ENCODE results near the gene CHN2.
"Not testable (repeated sequence)": the region's sequence is repeated elsewhere in the genome, so short reads cannot be mapped to it uniquely, and the experiment has no call there.

Gene CHN2

GRCh38 chr7:29527505-29528108, 333.0 kb downstream of the CHN2 start:
- no peak for TF ChIP-seq CTCF (IDR thresholded peaks at IDR 0.05; ENCODE audit: borderline replicate concordance, insufficient read depth, low read depth, low read length)
- H3K4me3 ChIP-seq (ENCODE audit: low read depth, low read length): no peak overlapping the region

- H3K4me3 ChIP-seq (ENCODE audit: low read depth, low read length): not testable (repeated sequence)
Measured at GRCh38 chr7:29528526-29528925, 334.0 kb downstream of the CHN2 start.
